Adrenal gland (tissue), 5 donors: ENCODE measurements around the gene RAD17.

Source experiments
- CTCF ChIP-seq, 6 experiments: fragments of 450-650 bp in 4 of 6; fragments of 200-600 bp in 2 of 6; sonication (generic) in 1 of 6; IDR thresholded peaks; 1 replicate in 5 of 6; 2 replicates in 1 of 6; pipeline versions ENCODE4 v1.5.1 to v1.8.0; 2016 to 2021; ENCODE audit warnings: antibody characterized with exemption in 6 of 6, mild to moderate bottlenecking in 2 of 6, moderate library complexity in 1 of 6
- POLR2A ChIP-seq, 2 donors: fragments of 450-650 bp; IDR thresholded peaks; one replicate each; pipeline ENCODE4 v1.6.1; 2017; ENCODE audit warnings: antibody characterized with exemption in 2 of 2, mild to moderate bottlenecking in 2 of 2, moderate library complexity in 1 of 2
- donor health status: DM: no; HTN: no; CAD: no.

- no peak for TF ChIP-seq POLR2A (IDR thresholded peaks at IDR 0.05)
- TF ChIP-seq CTCF (IDR thresholded peaks at IDR 0.05), result no peak
Measured at GRCh38 chr5:69415584-69415958, 46.0 kb downstream of the RAD17 start.
